ENCODE results near the gene OR5H1.
"Not testable (repeated sequence)": the region's sequence is repeated elsewhere in the genome, so short reads cannot be mapped to it uniquely, and the experiment has no call there.

OR5H1 gene
- 0 reads per million in 4 donors for total RNA-seq

DNA sequence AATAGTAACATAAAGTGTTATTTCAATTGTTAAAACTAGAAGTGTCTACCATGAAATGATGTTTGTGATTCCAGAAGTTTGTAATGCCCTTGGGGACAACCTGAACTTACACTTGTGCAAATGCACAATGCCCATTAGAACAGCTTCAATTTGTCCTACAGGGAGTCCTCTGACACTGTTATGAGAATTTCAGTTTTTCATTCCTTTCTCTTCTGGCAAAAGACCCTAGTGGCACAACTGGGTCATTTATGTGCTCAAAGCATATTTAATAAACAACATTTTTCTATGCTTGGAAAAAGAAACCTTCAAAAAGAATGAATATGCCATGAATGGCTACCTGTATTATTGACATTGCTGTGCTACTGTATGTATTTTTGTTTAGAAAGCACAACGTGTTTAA lies at the start of gene OR5H1:
Gene OR5H1, plus strand, starts transcription at position 301 of the 400 bp plus-strand sequence. CDS start 1,977 bp downstream, outside the sequence.
- DNase-seq: no peak

DNA sequence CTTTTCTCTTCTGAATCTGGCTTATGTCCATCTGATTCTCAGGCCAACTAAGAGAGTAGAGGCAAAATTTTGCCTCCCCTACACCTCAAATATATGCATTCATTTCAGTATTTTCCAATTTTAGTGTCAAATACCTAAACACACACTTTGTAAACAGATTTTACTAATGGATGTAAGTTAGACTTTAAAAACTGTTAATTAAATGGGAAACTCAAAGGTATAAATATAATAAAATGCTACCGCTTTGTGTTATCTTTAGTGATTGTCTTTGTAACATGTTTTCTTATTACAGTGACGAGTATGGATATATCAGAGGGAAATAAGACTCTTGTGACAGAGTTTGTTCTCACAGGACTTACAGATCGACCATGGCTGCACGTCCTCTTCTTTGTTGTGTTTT lies 43.6 kb upstream of the OR5H1 start, which contains the start of gene OR5AC2:
Gene OR5AC2, plus strand, starts transcription at position 301 of the 400 bp plus-strand sequence. Its CDS starts 0 bp downstream, at position 301.
- no peak for DNase-seq

DNA sequence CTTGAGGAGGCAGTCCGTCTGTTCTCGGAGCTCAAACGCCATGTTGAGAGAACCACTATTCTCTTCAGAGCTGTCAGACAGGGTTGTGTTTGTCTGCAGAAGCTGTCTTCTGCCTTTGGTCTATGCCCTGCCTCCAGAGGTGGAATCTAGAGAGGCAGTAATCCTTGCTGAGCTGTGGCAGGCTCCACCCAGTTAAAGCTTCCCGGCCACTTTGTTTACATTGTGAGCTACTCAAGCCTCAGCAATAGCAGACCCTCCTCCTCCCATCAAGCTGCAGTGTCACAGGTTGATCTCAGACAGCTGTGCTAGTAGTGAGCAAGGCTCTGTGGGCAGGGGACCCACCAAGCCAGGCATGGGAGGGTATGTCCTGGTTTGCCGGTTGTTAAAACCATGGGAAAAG lies 34.6 kb upstream of the OR5H1 start:
- no peak for DNase-seq

DNA sequence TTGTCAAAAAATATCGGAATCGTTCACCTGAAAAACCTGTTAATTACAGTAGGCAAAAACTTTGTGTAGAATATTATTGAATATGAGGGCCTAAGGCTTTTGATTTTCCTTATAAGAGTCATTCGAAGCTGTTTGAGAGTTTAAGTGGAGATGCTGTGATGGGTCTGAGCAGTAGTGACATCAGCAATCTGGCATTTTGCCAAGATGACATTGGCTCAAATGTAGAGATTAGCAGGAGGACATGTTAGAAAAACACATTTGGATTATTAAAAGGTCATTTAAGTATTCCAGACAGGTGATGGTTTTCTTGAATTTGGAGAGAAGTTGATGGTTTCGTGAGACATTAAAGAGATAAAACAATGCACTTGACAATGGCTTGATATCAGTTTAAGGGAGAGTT lies 30.7 kb upstream of the OR5H1 start:
- no peak for DNase-seq

DNA sequence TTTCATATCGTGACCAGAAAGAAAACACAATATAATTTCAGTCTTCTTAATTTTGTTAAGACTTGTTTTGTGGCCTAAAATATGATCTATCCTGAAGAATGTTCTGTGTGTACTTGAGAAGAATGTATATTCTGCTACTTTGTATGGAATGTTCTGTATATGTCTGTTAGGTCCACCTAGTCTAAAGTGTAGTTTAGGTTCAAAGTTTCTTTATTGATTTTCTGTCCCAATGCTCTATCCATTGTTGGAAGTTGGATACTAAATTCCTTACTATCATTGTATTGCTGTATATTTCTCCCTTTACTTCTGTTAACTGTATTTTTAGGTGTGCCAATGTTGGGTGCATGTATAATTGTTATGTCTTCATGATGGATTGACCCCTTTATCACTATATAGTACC lies 22.4 kb upstream of the OR5H1 start:
- no peak for DNase-seq

DNA sequence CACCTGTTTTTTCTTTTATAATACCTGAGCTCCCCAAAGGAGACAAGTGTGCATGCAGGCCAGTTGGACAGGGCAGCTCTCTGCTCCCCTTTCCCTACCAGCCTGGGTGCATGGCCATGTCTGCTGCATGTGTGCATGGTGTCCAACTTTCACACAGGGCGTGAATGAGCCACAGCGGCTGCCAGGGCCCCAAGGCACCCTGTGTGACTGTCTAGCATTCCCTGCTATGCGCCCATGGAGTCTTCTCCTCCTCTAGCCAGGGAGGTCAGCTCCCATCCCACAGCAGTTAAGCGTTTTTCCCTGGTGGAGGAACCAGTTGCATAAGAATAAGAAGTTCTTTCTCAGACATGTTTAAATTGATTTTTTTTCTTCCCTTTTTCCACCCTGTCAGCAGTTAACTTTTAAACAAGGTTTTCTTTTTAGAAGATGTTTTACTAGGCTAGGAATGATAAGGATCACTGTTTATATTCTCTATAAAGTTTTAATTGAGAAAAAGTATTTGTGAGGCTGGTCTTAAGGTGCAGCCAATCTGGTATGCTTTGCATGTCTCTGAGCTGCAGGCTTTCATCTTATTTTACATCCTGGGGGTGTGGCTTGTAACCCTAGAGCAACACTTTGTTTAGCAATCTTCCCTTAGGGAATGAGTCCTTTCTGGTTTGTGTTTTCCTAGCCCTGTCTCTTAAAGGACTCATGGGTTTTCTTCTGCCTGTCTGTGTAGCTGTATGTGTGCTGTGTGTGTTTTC lies 20.5 kb upstream of the OR5H1 start:
- no peak for DNase-seq

DNA sequence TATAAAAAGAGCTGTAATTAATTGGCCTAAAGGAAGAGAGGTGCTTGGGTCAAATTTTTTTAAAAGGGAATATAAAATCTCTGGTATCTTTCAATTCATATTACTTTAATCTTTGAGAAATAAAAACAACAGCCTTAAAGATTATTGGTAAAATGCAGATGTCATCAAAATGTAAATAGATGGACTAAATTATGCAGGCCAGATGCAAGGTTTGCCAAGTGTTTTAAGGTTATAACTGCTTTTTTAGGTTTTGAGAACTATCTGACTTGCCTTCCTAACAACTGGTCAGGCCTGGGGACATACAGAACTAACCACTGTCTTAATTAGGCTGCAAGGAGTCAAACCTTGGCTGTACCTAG lies 20.0 kb upstream of the OR5H1 start:
- no peak for DNase-seq

DNA sequence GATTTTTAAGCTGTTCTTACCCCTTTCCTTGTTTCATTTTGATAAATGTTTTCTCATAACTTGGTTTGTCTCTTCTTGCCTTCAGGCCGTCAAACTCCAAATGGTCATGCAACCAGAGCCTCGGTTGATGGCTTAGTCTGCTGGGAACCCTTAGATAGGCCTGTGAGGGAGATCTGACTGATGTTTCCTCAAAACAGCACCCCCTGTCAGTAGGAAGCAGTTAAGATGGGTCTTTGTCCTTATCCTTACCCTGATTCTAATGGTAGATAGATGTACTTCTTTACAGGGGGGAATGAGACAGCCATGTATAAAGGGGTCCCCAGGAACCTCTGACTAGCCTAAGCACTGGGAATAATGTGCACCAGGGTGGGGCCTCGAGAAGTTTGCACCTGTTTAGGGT lies 16.3 kb upstream of the OR5H1 start:
- no peak for DNase-seq

DNA sequence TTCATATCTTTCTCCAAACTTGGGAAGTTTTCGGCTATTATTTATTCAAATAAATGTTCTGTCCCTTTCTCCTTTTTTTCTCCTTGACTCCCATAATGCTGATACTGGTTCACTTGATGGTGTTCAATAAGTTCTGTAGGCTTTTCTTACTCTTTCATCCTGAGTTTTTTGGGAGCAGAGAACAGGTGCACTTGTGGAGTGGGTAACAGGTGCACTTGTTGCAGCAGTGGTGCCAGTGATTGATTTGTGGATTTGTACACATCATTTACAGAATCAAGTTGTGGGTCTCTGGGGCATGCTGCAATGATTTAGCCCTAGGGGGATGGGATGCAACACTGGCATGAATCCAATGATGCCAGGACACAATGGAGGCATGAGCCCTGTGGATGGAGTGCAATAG lies 14.8 kb upstream of the OR5H1 start:
- DNase-seq: no peak

DNA sequence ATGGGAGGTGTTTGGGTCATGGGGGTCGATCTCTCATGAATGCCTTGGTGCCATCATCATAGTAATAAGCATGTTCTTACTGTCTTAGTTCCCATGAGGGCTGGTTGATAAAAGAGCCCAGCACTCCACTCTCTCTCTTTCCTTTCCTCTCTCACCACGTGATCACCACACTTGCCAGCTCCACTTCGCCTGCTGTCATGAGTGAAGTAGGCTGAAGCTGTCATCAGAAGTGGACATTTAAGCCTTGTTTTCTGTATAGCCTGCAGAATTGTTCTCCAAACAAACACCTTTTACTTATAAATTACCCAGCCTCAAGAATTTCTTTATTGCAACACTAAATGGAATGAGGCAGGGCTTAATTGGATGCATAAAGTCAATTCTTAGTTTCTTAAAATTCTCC lies 6.1 kb downstream of the OR5H1 start:
- no peak for DNase-seq

DNA sequence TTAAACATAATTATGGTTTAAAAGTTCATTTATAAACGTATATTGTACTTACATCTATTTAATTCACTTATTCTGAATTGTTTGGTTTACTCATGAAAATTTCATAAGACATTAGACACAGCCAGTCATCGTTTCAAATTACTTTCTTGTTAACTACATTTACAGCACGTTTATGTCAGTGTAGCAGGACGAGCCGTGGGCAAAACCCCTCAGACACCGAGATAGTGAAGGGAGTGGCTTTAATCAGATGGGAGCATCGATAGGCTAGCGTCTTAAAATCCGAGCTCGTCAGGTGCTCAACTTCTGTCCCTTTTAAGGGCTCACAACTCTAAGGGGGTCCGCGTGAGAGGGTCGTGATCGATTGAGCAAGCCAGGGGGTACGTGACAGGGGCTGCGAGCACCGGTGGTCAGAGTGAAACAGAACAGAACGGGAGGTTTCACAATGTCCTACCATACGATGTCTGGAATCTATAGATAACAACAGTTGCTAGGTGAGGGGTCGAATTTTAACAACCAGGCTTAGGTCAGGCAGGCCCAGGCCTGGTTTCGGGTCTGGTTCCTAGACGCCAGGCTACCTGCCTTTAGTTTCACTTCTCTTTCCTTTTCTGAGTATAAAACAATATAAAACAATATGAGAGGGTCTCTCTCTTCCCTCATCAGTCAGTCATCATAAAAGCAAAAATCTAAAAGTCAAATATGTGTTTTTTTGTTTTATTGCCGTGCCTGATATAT lies 7.5 kb downstream of the OR5H1 start:
- not testable (repeated sequence) for DNase-seq

DNA sequence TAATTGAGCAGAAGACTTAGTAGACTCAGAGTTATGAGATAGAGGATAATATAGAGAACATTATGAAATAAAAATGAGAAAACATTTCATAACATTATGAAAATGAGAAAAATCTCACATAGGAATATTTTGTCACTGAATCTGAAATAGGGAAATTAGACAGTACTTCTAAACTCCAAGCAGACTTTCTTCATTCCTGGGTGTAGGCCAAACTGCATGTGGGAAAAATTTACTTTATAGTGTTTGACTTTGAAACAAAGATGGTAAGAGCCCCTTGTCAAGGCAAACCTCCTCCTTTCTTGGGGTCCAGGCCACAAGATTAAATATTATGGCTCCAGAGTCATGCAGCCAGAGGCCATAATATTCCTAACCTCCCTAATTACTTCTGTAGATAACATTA lies 10.0 kb downstream of the OR5H1 start:
- no peak for DNase-seq

DNA sequence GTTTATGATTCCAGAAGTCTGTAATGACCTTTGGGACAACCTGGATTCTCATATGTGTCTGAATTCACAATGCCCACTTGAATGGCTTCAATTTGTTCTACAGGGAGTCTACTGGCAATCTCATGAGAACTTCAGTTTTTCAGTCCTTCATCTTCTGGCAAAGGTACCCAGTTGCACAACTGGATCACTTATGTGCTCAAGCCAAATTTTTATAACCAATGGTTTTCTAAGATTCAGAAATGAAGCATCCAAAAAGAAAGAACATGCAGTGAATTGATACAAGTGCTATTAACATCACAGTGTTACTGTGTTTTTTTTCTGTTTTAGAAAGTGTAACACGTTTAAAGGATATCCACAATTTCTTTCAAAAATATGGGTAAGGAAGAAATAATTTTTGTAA lies 16.7 kb downstream of the OR5H1 start, which contains the start of gene OR5H14:
Gene OR5H14, plus strand, starts transcription at position 301 of the 400 bp plus-strand sequence. CDS start 1,907 bp downstream, outside the sequence.
- no peak for DNase-seq

DNA sequence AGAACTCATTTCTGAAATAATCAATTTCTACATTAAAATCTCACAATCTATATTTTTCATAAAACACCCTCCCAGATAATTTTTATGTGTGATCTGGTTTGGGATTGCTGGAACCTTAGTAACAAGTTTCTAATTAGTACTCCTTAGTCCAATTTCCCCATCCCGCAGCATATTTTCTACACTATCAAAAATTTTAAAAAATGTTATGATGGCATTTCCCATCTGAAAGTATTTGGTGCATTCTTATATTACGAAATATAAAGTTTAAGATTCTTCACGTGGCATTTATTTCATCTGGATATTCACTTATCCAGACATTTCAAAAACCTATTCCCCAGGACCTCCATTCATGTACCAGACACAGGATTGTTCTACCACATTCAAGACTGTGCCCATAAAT lies 18.2 kb downstream of the OR5H1 start:
- no peak for DNase-seq

DNA sequence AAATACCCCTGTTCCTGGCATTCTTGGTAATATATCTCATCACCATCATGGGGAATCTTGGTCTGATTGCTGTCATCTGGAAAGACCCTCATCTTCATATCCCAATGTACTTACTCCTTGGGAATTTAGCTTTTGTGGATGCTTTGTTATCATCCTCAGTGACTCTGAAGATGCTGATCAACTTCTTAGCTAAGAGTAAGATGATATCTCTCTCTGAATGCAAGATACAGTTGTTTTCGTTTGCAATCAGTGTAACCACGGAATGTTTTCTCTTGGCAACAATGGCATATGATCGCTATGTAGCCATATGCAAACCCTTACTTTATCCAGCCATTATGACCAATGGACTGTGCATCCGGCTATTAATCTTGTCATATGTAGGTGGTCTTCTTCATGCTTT lies 18.9 kb downstream of the OR5H1 start:
- not testable (repeated sequence) for DNase-seq

DNA sequence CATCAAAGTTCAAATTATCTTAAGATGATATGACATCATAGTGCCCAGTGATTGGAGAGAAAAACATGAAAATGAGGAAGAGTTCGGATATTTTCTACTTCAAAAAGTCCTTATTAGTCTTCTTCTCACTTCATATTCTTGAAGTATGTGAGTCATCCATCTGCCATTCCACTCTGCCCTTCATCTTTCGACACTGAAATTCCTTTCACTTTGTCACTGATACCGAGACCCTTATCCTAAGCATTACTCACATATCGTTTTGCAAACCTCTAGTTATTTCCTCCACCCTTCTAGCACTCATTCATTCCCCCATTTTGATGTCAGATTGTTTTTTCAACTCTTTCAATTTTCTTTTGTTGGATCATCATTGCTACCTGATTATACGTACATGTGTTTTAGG lies 20.7 kb downstream of the OR5H1 start:
- DNase-seq: no peak

DNA sequence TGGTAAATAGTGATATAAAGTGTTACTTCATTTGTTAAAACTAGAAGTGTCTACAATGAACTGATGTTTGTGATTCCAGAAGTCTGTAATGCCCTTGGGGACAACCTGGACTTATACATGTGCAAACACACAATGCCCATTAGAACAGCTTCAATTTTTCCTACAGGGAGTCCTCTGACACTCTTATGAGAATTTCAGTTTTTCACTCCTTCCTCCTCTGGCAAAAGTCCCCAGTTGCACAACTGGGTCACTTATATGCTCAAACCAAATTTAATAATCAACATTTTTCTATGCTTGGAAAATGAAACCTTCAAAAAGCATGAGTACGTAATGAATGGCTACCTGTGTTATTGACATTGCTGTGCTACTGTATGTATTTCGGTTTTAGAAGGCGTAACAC lies 35.9 kb downstream of the OR5H1 start, which contains the start of gene OR5H15:
Gene OR5H15, plus strand, starts transcription at position 301 of the 400 bp plus-strand sequence. CDS start 2,004 bp downstream, outside the sequence.
- no peak for DNase-seq

DNA sequence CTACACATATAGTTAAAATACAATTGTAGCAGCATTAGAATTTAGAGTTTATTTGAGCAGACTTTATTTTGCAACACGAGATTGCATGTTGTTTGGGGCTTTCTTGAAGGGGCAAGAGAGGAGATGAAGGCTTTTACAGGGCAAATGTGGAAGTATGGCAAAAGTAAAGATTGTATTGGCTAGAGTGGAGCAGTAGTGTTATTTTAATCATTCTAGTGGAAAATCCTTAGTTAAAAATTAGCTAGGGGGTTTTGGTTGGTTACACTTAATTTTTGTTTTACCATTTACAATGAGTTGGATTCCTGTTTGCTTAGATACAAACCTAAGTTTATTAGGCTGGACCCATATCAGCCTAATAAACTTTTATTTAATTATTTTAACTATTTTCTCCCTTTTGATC lies 40.5 kb downstream of the OR5H1 start:
- no peak for DNase-seq

DNA sequence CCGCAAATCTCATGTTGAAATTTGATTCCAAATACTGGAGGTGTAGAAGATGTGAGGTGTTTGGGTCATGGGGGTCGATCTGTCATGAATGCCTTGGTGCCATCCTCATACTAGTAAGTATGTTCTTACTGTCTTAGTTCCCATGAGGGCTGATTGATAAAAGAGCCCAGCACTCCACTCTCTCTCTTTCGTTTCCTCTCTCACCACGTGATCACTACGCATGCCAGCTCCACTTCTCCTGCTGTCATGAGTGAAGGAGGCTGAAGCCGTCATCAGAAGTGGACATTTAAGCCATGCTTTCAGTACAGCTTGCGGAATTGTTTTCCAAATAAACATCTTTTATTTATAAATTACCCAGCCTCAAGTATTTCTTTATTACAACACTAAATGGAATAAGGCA lies 42.1 kb downstream of the OR5H1 start:
- no peak for DNase-seq

DNA sequence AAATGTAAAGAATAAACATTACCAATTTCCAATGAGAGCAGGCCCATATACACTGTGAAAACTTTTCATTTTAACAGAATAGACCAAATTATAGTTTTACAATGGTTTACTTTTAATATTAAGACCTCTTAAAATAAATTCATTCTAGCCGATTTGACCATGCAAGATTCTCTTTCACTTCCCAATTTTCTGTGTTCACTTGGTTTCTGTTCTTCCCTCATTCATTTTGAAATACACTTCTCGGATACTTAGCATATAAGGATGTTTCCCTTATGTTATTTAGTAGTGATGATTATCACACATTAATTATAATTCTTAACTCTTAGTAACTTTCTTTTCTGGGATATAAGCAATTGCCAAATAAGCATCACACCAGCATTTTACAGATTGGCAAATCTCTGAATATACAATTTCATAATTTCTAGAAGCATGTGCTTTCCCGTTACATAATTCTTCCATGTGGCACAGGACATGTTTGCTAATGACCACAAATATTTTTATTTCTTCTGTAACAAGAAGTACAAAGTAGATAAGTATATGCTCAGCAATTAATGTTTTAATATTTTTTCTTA lies 49.9 kb downstream of the OR5H1 start:
- no peak for DNase-seq

DNA sequence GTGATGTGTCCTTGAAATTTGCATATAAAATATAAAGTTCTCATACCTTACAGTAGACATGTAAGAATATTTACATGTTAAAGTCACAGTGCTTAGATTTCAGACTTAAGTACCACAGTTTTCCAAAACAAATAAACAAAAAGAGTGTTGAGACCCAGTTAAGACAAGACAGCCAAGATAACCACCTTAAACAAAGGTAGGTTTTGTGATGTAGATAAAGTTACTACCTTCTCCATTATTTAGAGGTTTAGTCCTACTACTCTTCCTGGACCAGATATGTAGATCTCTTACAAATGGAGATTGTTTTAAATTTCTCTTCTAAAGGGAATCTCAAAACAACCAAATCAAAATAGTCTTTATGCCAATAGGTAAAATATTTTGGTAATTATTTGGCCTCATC lies 51.7 kb downstream of the OR5H1 start:
- DNase-seq: no peak

DNA sequence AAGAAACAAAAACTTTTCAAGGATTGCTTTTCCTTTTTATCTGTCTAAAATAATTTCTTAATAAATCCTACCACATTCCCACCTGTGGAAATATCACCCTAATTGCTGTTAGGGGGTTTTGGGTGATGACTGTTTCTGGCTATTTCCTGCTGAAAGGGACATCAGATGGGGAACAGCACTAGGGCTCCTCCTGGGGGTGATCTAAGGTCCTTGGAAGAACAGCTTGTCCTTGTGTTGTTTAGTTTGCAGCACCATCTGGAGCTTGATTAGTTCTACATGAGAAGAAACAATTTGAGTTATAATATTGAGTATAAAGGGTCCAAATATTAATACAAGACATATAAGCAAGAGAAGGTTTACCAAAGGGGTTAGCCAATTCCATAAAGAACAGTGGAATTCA lies 54.7 kb downstream of the OR5H1 start:
- DNase-seq: no peak

Data from T-helper 1 cell (primary cell).